ENCODE measurements around the gene PRDX3.

DNA sequence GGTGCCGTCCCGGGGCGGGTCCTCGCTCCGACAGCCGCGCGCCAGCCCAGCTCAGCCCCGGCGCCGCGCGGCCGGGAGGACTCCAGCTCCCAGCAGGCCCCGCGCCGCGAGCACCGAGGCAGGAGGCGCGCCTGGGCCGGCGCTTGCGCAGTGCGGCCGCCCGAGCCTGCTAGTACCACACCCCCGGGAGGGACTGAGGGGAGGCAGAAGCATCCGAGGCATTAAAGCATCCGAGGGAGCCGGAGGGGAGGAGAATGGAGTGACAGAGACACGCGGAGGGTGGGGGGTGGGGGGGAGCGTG, 28.7 kb upstream of the PRDX3 start, which contains the start of gene GRK5:
- TF ChIP-seq, protein P1, sequence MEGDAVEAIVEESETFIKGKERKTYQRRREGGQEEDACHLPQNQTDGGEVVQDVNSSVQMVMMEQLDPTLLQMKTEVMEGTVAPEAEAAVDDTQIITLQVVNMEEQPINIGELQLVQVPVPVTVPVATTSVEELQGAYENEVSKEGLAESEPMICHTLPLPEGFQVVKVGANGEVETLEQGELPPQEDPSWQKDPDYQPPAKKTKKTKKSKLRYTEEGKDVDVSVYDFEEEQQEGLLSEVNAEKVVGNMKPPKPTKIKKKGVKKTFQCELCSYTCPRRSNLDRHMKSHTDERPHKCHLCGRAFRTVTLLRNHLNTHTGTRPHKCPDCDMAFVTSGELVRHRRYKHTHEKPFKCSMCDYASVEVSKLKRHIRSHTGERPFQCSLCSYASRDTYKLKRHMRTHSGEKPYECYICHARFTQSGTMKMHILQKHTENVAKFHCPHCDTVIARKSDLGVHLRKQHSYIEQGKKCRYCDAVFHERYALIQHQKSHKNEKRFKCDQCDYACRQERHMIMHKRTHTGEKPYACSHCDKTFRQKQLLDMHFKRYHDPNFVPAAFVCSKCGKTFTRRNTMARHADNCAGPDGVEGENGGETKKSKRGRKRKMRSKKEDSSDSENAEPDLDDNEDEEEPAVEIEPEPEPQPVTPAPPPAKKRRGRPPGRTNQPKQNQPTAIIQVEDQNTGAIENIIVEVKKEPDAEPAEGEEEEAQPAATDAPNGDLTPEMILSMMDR (IDR thresholded peaks at IDR 0.05), result no peak
- TF ChIP-seq CBFB (CRISPR knock-in tag; IDR thresholded peaks at IDR 0.05; ENCODE audit: low read depth) (no peak), JUN (CRISPR knock-in tag; IDR thresholded peaks at IDR 0.05) (no peak), ZNF263 (CRISPR knock-in tag; IDR thresholded peaks at IDR 0.05; ENCODE audit: low read depth) (no peak), IRF2 (CRISPR knock-in tag; IDR thresholded peaks at IDR 0.05; ENCODE audit: borderline replicate concordance, low read depth) (no peak)
- TF ChIP-seq, protein P2, sequence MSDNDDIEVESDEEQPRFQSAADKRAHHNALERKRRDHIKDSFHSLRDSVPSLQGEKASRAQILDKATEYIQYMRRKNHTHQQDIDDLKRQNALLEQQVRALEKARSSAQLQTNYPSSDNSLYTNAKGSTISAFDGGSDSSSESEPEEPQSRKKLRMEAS (CRISPR knock-in tag; IDR thresholded peaks at IDR 0.05), result no peak
- TF ChIP-seq, protein P3, sequence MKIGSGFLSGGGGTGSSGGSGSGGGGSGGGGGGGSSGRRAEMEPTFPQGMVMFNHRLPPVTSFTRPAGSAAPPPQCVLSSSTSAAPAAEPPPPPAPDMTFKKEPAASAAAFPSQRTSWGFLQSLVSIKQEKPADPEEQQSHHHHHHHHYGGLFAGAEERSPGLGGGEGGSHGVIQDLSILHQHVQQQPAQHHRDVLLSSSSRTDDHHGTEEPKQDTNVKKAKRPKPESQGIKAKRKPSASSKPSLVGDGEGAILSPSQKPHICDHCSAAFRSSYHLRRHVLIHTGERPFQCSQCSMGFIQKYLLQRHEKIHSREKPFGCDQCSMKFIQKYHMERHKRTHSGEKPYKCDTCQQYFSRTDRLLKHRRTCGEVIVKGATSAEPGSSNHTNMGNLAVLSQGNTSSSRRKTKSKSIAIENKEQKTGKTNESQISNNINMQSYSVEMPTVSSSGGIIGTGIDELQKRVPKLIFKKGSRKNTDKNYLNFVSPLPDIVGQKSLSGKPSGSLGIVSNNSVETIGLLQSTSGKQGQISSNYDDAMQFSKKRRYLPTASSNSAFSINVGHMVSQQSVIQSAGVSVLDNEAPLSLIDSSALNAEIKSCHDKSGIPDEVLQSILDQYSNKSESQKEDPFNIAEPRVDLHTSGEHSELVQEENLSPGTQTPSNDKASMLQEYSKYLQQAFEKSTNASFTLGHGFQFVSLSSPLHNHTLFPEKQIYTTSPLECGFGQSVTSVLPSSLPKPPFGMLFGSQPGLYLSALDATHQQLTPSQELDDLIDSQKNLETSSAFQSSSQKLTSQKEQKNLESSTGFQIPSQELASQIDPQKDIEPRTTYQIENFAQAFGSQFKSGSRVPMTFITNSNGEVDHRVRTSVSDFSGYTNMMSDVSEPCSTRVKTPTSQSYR (CRISPR knock-in tag; IDR thresholded peaks at IDR 0.05), result no peak
- TF ChIP-seq, protein P4, sequence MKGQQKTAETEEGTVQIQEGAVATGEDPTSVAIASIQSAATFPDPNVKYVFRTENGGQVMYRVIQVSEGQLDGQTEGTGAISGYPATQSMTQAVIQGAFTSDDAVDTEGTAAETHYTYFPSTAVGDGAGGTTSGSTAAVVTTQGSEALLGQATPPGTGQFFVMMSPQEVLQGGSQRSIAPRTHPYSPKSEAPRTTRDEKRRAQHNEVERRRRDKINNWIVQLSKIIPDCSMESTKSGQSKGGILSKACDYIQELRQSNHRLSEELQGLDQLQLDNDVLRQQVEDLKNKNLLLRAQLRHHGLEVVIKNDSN (CRISPR knock-in tag; IDR thresholded peaks at IDR 0.05), result no peak
- TF ChIP-seq, protein P5, sequence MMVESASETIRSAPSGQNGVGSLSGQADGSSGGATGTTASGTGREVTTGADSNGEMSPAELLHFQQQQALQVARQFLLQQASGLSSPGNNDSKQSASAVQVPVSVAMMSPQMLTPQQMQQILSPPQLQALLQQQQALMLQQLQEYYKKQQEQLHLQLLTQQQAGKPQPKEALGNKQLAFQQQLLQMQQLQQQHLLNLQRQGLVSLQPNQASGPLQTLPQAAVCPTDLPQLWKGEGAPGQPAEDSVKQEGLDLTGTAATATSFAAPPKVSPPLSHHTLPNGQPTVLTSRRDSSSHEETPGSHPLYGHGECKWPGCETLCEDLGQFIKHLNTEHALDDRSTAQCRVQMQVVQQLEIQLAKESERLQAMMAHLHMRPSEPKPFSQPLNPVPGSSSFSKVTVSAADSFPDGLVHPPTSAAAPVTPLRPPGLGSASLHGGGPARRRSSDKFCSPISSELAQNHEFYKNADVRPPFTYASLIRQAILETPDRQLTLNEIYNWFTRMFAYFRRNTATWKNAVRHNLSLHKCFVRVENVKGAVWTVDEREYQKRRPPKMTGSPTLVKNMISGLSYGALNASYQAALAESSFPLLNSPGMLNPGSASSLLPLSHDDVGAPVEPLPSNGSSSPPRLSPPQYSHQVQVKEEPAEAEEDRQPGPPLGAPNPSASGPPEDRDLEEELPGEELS (CRISPR knock-in tag; IDR thresholded peaks at IDR 0.05), result no peak
- TF ChIP-seq, protein P6, sequence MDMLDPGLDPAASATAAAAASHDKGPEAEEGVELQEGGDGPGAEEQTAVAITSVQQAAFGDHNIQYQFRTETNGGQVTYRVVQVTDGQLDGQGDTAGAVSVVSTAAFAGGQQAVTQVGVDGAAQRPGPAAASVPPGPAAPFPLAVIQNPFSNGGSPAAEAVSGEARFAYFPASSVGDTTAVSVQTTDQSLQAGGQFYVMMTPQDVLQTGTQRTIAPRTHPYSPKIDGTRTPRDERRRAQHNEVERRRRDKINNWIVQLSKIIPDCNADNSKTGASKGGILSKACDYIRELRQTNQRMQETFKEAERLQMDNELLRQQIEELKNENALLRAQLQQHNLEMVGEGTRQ (CRISPR knock-in tag; IDR thresholded peaks at IDR 0.05), result no peak
